HG03520 (cell line): ENCODE results near the gene KLHL25.

Experiments used
- ATAC-seq: cut with Tn5 transposase; IDR thresholded peaks from one replicate; pipeline ENCODE4 v1.9.1; 2021; ENCODE audit warnings: mild to moderate bottlenecking, moderate library complexity; ENCODE audit not compliant: unreplicated experiment

Gene KLHL25

GRCh38 chr15:85722374-85723152, 72.2 kb downstream of the KLHL25 start:
- no peak for ATAC-seq

GRCh38 chr15:85718981-85719380, 75.7 kb downstream of the KLHL25 start:
- no peak for ATAC-seq

GRCh38 chr15:85718271-85718971, 76.3 kb downstream of the KLHL25 start:
- ATAC-seq, result no peak

GRCh38 chr15:85717212-85717611, 77.5 kb downstream of the KLHL25 start:
- ATAC-seq, result no peak

GRCh38 chr15:85716261-85716660, 78.5 kb downstream of the KLHL25 start:
- ATAC-seq, result no peak

GRCh38 chr15:85711580-85712192, 83.0 kb downstream of the KLHL25 start:
- ATAC-seq, result no peak

GRCh38 chr15:85710340-85710842, 84.3 kb downstream of the KLHL25 start:
- ATAC-seq, result peak; percentile 49
